ENCODE data around the gene NDUFS2.

DNA sequence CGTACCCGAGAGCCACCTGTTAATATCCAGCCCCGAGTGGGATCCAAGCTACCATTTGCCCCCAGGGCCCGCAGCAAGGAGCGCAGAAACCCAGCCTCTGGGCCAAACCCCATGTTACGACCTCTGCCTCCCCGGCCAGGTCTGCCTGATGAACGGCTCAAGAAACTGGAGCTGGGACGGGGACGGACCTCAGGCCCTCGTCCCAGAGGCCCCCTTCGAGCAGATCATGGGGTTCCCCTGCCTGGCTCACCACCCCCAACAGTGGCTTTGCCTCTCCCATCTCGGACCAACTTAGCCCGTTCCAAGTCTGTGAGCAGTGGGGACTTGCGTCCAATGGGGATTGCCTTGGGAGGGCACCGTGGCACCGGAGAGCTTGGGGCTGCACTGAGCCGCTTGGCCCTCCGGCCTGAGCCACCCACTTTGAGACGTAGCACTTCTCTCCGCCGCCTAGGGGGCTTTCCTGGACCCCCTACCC, 41.5 kb upstream of the NDUFS2 start:
- TF ChIP-seq, protein P1, sequence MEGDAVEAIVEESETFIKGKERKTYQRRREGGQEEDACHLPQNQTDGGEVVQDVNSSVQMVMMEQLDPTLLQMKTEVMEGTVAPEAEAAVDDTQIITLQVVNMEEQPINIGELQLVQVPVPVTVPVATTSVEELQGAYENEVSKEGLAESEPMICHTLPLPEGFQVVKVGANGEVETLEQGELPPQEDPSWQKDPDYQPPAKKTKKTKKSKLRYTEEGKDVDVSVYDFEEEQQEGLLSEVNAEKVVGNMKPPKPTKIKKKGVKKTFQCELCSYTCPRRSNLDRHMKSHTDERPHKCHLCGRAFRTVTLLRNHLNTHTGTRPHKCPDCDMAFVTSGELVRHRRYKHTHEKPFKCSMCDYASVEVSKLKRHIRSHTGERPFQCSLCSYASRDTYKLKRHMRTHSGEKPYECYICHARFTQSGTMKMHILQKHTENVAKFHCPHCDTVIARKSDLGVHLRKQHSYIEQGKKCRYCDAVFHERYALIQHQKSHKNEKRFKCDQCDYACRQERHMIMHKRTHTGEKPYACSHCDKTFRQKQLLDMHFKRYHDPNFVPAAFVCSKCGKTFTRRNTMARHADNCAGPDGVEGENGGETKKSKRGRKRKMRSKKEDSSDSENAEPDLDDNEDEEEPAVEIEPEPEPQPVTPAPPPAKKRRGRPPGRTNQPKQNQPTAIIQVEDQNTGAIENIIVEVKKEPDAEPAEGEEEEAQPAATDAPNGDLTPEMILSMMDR (IDR thresholded peaks at IDR 0.05; ENCODE audit: low read depth, low read length, poor library complexity, severe bottlenecking) = no peak
- no peak for TF ChIP-seq EZH2phosphoT487 (IDR thresholded peaks at IDR 0.05; ENCODE audit: borderline replicate concordance, low read length)

All from DOHH2 (cell line).